HG03095 (cell line): ENCODE results near the gene ACTN3.
"Not testable (repeated sequence)": the region's sequence is repeated elsewhere in the genome, so short reads cannot be mapped to it uniquely, and the experiment has no call there.

ENCODE experiments used
- ATAC-seq: cut with Tn5 transposase; IDR thresholded peaks from one replicate; pipeline ENCODE4 v1.9.1; 2021; ENCODE audit warnings: moderate library complexity; ENCODE audit not compliant: unreplicated experiment

ACTN3 gene

DNA sequence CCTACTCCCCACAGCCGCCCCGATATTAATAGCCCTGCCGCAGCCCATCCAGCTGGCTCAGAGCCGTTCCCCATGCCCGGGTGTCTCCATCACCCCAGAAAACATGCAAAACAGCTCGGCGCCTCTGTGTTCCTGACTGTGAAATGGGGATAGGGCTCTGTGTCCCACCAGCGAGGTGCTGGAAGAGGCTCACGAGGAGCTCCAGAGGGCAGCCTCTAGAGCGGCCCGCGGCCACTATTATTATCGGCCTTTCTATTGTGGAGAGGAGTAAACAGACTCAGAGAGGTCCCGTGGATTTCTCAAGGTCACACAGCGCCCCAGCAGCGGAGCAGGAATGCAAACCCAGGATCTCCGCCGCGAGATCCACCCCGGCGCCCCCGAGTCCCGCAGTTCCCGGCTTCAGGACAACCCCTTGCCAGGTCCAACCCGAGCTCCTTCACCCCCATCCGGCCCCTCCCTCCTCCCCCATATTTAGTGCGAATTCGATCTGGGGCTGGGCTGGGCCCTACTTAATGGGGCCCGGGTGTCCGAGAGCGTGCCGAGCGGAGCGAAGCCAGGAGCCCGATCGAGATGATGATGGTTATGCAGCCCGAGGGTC is at the start of gene ACTN3:
ACTN3 (plus strand) TSS at position 536 of the 598 bp plus-strand sequence; CDS start at position 571, 35 bp downstream.
- ATAC-seq, result no peak

DNA sequence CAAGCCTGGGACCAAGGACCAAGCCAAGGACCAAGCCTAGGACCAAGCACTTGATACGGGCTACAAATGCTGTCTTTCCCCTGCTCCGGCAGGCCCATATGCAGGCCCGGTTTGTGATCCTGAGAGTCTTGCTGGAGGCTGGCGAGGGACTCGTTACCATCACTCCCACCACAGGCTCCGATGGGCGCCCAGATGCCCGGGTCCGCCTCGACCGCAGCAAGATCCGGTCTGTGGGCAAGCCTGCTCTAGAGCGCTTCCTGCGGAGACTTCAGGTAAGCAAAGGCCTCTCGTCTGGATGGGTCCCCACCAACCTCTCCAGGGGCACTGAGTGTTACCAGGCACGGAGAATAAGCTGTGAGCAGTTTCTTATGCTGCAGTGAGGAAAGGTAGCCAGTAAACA is 49.5 kb upstream of the ACTN3 start:
- ATAC-seq, result no peak

DNA sequence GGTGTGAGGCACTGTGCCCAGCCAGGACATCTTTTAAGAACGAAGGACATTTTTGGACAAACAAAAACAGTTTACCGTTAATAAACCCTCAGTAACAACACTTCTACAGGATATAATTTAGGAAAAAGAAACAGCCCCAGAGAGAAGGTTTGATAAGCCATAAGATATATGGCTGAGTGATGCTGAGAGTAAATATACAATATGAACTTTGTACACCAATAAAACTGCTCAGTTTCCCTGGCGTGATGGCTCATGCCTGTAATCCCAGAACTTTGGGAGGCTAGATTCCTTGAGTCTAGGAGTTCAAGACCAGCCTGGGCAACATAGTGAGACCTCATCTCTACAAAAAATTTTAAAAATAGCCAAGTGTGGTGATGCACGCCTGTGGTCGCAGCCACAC is 48.2 kb upstream of the ACTN3 start:
- no peak for ATAC-seq

DNA sequence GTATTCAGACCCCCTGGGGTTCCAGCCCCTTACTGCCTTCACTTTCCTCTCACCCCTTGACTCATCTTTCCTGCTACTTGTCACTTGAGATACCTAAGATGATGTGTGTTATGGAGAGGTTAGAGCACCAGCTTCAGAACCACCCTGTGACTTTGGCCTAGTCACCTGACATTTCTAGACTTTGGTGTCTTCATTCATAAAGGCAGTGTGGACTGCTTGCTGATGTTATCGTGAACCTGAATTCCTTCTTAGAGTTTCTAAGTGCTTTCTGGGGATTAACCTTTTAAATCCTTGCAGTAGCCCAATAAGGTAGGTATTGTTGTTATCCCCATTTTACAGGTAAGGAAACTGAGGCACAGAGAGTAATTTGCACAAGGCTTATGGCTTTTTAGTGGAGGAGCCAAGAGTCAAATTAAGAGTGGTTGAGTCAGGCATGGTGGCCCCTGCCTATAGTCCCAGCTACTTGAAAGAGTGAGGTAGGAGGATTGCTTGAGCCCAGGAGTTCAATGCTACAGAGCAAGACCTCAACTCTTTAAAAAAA is 41.4 kb upstream of the ACTN3 start:
- no peak for ATAC-seq

DNA sequence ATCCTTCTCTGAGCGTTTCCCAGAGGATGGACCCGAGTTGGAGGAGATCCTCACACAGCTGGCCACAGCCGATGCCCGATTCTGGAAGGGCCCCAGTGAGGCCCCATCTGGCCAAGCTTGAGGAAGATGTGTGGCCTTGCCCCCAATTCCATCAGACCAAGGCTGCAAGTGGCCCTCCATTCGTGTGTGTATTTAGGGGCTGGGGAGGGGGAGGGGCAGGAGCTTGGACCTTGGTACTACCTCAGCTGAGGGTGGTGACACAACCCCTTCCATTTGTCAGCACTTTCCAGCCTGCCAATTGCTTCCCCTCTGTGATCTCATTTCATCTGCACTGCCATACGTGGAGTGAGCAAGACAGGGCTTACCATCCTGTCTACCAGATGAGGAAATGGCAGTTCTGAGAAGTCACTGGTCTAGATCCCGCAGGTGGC is 37.6 kb upstream of the ACTN3 start:
- no peak for ATAC-seq

DNA sequence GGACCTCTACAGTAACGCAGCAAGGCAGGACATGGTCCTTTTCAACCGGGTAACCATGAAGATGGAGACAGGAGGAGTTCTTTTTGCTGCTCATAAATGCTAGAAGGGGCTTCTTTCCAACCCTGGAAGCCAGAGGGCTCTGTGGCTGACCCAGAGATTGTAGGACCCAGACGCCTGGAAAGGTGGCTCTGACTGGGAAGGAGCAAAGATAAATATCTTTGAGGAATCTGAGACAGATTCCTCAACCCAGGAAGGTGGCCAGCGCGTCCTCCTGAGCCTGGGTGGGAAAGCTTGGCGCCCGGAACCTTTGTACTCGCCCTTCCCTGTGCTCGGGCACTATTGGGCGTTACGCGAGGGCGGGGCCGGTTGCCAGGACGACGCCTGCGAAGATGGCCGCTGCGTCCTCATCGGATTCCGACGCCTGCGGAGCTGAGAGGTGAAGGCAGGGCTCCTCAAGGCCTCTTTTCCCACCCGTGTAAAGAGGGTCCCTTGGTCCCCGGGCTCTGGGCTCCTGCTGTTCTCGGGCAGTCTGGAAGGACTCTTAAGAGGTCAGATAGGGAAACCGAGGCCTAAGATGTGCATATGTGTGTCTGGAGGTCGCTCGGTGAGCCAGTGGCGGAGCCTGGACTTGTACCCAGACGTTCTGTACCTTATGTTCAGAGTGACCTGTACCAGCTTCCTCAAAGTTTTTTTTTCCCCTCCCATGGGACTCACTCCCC is 36.3 kb upstream of the ACTN3 start, which contains the start of gene BBS1:
BBS1 (plus strand) TSS at position 365 of the 719 bp plus-strand sequence; CDS start at position 390, 25 bp downstream.
- ATAC-seq, result no peak

DNA sequence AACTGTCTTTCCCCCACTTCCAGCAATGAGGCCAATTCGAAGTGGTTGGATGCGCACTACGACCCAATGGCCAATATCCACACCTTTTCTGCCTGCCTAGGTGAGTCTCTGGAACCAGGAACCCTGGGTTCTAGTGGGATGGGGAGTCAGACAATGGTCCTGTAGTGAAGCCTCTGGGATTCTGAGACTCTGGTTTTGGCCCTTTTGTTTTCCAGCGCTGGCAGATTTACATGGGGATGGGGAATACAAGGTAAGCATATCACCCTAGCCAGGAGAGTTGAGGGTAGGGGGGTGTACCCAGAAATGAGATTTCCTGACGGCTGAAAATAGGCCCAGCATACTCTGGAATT is 35.7 kb upstream of the ACTN3 start:
- ATAC-seq, result no peak

DNA sequence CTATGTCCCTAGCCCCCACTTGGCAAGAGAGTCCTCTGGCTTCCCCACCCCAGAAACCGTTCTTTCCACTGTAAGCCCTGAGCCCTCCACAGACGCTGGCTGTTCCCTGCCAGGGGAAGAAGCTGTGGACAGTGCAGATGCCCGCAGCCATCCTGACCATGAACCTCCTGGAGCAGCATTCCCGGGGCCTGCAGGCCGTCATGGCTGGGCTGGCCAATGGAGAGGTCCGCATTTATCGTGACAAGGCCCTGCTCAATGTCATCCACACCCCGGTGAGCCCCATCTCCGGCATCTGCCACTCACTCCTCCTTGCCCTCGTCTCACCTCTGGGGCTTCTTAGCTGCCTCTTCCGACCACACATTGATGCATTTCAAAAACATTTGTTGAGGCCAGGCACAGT is 23.1 kb upstream of the ACTN3 start:
- no peak for ATAC-seq

DNA sequence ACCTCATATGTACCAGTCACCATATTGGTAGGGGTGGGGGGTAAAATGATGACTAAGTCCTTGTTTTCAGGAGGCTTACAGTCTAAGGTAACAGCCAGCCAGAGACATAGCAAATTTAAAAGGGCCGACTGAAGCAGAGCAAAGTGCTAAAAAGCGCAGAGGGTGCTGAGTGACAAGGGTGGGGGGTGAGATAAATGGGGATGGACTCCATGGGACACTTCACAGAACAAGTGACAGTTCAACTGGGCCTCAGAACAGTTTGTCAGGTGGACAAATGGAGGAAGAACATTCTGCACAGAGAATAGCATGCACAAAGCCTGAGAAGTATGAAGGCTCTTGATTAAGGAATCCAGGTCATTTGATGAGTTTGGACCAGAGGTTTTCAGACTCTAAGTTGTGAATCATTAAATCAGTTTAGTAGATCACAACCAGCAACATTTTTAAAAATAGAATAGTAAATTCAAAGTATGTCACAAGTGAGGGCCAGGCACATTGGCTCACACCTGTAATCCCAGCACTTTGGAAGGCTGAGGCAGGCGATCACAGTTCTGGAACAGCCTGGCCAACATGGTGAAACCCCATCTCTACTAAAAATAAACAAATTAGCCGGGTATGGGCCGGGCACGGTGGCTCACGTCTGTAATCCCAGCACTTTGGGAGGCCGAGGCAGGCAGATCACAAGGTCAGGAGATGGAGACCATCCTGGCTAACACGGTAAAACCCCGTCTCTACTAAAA is 22.2 kb upstream of the ACTN3 start:
- no peak for ATAC-seq

DNA sequence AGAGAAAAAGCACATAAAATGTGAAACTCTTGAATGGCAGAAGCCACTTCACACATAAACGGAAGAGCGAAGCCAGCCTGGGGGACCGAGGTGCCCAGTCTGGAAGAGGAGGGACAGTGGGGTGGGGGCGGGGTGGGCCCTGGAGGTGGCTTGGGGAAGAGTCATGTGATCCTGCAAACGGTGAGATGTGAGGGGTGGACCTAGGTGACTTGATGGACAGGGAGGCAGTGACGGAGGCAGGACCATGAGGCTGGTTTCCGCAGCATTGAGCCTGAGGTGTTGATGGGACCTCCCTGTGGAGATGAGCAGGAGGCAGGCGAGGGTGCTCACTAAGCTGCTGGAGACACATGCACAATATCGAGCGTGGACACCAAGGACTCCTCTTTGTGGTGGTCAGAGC is 17.6 kb upstream of the ACTN3 start:
- ATAC-seq, result no peak

DNA sequence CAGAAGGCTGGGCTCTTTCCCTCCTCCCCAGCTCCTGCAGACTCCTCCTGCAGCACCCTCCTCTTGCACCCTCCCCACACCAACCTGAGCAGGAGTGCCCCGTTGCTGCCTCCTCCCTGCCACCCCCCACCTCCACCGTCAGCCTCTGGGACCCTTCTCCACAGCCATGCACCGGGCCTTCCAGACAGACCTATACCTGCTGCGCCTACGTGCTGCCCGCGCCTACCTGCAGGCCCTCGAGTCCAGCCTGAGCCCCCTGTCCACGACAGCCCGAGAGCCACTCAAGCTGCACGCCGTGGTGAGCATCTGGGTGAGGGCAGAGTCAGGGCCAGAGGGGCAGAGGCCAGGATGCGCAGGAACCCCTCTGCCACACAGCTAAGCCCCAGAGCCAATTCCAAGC is 17.0 kb upstream of the ACTN3 start:
- ATAC-seq, result no peak

DNA sequence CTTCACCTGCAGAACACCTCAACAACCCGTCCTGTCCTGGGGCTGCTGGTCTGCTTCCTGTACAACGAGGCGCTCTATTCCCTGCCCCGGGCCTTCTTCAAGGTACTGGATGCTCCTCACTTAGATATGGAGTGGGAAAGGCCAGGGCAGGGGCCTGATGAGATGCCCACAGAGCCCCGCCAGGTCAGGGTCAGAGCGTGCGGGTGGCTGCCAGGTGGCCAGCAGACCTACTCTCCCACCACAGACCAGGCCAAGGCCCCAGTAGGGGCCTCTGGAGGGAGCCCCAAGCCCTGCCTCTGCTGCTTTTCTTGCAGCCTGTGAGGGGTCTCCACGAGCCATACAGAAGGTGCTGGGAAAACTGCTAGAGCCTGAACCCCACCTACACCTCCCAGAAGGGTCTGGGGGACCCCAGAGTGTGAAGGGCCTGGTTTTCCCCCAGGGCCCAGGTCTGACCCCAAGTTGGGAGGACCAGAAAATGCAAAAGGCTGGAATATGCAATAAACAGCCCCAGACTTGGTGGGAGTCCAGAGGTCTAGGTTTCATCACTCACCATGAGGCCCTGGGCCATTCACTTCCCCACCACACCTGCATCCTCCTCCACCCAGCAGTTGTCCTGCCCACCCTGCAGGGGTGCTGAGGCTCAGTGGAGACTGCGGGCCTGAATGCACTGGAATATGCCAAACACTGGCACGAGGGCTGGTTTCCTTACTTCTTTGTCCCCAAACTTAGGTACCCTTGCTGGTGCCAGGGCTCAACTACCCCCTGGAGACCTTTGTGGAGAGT is 15.6 kb upstream of the ACTN3 start:
- no peak for ATAC-seq

DNA sequence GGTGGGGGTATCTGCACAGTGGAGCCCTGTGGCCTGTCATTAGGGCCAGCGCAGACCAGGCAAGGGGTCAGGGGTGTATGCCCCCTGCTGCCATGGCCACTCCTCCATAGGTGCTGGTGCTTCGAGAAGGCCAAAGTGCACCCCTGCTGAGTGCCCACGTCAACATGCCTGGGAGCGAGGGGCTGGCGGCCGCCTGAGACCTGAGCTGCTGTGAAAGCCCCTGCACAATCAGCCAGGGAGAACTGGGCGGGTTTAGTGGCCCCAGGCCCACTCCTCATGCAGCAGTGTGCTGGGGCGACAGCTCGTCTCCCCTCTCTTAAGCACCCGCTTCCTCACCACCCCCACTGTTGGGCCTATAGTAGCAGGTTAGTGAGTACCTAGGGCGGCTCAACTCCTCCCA is 14.9 kb upstream of the ACTN3 start:
- ATAC-seq, result no peak

DNA sequence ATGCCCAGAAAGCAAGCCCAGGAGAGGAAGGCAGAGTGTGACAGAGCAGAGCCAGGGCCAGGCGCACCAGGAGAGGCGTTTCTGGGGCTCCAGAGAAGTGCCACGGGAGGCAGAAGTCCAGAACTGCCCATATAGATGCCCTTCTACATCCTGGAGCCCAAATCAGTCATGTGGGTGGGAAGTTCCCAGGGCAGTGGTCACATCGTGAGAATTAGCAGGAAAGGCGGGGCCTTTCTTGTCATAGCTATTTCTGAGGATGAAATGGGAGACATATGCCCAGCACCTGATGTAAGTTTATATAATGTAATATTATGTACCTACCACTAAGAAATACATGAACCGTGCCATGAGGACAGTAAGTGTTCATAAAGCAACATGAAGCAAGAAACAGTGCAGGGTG is 13.9 kb upstream of the ACTN3 start:
- no peak for ATAC-seq

DNA sequence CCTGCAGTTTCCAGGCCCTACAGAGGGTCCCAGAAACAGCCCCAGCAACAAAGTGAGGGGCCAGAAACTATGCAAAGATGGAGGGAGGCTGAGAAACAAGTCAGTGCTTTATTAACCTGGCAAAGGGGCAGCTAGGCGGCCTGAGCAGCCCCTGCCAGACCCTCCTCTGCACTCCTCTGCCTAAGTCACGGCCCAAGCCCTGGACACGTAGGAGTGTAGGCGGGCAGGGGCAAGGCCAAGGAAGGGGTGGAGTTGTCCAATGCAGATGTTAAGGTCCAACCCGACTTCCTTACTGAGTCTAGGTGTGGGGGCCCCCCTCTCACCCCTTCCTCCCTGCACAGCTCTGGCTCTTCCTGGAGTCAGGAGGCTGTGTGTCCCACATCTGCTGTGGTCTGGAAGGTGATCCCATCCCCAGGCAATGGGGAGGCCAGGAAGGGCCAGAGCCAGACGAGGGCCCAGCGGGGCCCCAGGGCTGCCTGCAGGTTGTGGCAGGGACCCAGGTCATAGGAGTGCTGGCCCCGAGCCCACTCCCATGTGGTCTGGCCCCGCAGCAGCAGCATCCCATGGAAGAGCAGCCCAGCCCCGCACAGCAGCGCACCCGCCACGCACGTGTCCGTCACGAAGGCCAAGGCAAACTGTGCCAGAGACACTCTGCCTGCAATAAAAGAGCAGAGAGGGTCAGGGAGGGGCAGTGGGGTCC is 7.4 kb upstream of the ACTN3 start:
- no peak for ATAC-seq

DNA sequence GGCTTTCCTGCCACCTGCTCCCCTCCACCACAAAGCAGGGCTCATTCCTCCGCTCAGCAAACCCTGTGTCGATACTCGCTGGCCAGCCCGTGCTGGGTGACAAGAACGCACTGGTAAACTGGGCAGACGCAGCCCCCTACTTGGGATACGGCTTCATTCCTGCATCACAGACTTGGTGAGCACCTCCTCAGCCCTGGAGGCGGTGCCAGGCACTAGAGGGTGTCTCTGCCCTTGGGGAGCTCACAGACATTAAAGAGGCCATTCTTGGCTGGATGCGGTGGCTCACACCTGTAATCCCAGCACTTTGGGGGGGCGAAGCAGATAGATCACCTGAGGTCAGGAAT is 6.9 kb upstream of the ACTN3 start:
- ATAC-seq, result no peak

DNA sequence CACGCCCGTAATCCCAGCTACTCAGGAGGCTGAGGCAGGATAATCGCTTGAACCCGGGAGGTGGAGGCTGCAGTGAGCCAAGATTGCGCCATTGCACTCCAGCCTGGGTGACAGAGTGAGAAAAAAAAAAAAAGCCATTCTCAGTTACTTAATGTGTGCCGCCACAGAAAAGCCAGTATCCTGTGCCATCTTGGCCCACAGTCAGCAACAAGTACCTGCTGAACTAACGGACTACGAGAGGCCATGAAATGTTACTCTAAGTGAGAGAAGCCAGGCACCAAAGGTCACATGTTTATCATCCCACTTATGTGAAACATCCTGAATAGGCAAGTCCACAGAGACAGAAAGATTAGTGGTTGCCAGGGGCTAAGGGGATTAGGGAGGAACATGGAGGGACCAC is 6.1 kb upstream of the ACTN3 start:
- ATAC-seq, result not testable (repeated sequence)

DNA sequence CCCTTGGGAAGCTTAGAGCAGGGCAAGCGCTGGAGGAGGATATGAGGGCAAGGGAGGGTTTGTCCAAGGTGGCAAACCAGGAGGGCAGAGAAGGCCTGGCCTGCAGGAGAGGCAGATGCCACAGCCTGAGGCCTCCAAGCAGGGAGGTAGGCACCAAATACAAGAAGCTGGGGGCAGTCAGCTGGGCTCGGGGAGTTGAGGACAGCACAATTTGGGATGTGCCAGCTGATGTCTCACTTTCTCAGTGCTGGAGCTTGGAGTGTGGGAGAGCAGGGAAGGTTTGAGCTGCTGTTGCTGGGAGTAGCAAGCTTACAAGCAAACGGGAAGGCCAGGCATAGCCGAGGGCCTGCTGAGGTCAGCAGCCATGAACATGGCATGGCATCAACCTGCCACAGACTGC is 4.8 kb upstream of the ACTN3 start:
- no peak for ATAC-seq

DNA sequence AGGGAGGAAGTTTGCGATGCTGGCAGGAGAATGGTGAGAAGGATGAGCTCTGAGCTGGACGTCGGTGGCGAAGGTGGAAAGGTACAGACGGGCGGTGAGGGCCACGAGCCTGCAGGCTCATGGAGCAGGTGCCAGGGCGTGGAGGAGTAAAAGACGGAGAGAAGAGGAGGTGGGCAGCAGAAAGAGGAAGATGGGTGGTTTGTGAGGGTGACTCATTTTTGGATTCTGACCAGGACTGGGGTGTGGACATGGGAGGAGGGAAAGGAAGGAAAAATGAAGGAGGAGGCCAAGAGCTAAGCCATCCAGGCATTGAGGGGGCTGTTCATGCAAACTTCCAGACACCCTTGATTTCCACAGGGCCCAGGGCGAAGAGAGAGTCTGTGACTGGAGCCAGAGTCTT is 4.3 kb upstream of the ACTN3 start:
- ATAC-seq, result no peak

DNA sequence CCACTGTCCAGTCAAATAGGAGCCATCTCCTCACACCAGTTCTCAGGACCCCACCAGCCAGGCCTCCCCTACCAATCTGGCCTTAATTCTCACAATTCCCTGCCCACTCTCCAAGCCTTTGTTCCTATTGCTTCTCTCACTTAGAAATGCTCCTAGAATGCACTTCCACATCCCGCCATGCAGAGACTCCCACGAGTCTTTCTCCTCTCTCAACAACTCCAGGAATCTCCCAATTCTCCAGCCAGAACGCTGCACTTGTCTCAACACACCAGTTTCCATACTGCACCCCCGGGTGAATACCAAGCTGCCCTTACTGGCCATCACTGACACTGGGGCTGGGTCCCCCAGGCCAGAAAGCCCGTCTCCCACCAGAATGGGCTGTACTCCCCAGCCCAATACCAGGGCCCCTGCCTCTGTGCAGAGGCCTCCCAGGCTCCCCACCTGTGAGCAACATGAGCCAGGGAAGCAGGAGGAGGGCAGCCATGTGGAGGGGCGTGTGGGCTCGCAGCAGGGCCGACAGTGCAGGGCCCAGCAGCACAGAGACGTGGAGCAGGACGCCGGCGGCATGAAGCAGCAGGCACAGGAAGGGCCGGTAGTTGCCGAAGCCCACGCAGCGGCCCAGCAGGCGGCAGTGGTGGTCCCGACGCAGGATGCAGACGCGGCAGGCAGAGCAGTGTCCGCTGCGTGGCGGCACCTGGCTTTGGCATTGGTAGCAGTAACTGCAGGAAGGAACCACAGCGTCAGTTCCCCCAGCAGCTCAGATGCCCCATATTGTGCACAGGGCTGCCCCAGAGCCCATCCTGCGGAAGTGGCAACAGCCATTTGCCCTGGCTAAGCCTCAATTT is 3.2 kb upstream of the ACTN3 start:
- ATAC-seq, result no peak
